ENCODE measurements around the gene SARDH.

DNA sequence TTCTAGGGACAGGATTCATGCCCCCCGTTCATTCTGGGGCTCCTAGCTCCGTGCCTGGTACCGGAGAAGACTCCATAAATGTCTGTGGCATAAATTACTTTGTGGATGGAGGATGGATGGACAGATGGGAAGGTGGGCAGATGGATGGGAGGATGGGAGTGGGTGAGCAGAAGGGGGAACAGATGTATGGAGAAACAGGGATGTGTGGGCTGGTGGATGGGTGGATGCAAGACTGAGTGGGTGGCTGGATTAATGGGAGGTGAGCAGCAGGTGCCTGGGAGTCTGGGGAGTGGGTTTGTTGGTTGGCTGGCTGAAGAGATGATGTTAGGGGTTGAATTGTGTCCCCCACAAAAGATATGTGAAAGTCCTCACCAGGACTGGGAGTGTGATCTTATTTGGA, 43.5 kb downstream of the SARDH start:
- TF ChIP-seq, protein P1, sequence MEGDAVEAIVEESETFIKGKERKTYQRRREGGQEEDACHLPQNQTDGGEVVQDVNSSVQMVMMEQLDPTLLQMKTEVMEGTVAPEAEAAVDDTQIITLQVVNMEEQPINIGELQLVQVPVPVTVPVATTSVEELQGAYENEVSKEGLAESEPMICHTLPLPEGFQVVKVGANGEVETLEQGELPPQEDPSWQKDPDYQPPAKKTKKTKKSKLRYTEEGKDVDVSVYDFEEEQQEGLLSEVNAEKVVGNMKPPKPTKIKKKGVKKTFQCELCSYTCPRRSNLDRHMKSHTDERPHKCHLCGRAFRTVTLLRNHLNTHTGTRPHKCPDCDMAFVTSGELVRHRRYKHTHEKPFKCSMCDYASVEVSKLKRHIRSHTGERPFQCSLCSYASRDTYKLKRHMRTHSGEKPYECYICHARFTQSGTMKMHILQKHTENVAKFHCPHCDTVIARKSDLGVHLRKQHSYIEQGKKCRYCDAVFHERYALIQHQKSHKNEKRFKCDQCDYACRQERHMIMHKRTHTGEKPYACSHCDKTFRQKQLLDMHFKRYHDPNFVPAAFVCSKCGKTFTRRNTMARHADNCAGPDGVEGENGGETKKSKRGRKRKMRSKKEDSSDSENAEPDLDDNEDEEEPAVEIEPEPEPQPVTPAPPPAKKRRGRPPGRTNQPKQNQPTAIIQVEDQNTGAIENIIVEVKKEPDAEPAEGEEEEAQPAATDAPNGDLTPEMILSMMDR (conservative IDR thresholded peaks at IDR 0.05 in 1 of 2, IDR thresholded peaks at IDR 0.05 in 1 of 2; ENCODE audit: low read depth in 1 of 2, low read length in 2 of 2) = no peak
- TF ChIP-seq EZH2 (IDR thresholded peaks at IDR 0.05; ENCODE audit: low read length, missing control alignments) = no peak

All from fibroblast of lung (primary cell).